Activated T-cell treated with anti-CD3 and anti-CD28 coated beads, Interleukin-2, amount 50 U/mL, for 72 hours (primary cell): Measurements from ENCODE around the gene KCNC4. TPM values are rescaled to one million over a fixed set of nuclear protein-coding genes. Genes with fewer than 3 reads are reported as not detected.

Experiments
- ATAC-seq, 2 donors: fragments of 150-1000 bp; cut with Tn5 transposase; replicated peaks in 1 of 2; 2 replicates each; pipeline ENCODE4 v1.10.0; 2021; ENCODE audit warnings: moderate library complexity in 2 of 2, mild to moderate bottlenecking in 1 of 2
- DNase-seq, 2 donors: peaks; one replicate each; pipeline ENCODE4 v3.0.0; 2021 to 2022; ENCODE audit warnings: mixed read lengths in 1 of 2
- H3K27ac Mint-ChIP-seq: one replicate; pipeline ENCODE4 v1.8.0; 2022; ENCODE audit warnings: mild to moderate bottlenecking, moderate library complexity, mixed read lengths
- H3K27me3 Mint-ChIP-seq: one replicate; pipeline ENCODE4 v1.8.0; 2022; ENCODE audit warnings: low read depth, mixed read lengths
- H3K36me3 Mint-ChIP-seq, 2 donors: one replicate each; pipeline ENCODE4 v1.8.0; 2022; ENCODE audit warnings: mixed read lengths in 2 of 2, mild to moderate bottlenecking in 1 of 2; ENCODE audit not compliant: insufficient read depth in 2 of 2
- H3K4me1 Mint-ChIP-seq: one replicate; pipeline ENCODE4 v1.8.0; 2022; ENCODE audit warnings: low read depth, mixed read lengths
- H3K4me3 Mint-ChIP-seq, 2 donors: one replicate each; pipeline ENCODE4 v1.8.0; 2022; ENCODE audit warnings: mild to moderate bottlenecking in 2 of 2, mixed read lengths in 2 of 2, moderate library complexity in 2 of 2
- H3K9me3 Mint-ChIP-seq, 2 donors: one replicate each; pipeline ENCODE4 v1.8.0; 2022; ENCODE audit warnings: mixed read lengths in 2 of 2
- total RNA-seq, 2 donors: library from RNA; stranded (reverse); gene quantifications; one replicate each; pipeline ENCODE4 v1.2.3, GENCODE V29; 2022

KCNC4 gene
- total RNA-seq, 2 donors from 2014 or later = 19.8 to 28.9 TPM

- Mint-ChIP-seq H3K36me3 (peaks cover 0 to 2% of the 10 kb centered on the region in 2 donors), H3K4me1 (peaks cover 10% of the 10 kb centered on the region), H3K27ac (no peak overlapping the region), H3K27me3 (no peaks in the 10 kb centered on the region), H3K9me3 (no peaks in the 10 kb centered on the region), H3K4me3 (no peak overlapping the region)
- DNase-seq (no peak), ATAC-seq (no peak)
Measured at GRCh38 chr1:110248746-110249145, 38.6 kb downstream of the KCNC4 start.

DNA sequence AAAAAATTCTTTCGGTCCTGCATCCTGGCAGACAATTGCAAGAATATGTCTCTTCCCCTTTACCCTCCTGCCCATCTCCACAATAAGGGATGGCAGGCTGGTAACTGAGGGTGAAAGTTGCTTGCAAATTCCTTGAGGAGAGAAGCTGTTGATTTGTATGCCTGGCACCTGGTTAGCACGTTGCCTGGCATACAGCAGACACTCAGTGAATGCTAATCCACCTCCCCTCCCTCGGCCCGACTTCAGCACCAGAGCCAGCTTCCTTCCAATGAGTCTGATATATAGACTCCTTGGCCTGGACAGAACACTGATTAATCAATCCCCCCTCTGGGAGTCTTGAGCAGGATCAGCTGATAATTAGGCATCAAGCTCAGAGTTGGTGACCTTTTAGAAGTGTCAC is 39.1 kb downstream of the KCNC4 start:
- Mint-ChIP-seq H3K27ac (no peak overlapping the region), H3K36me3 (peaks cover 0 to 2% of the 10 kb centered on the region in 2 donors), H3K4me3 (no peak overlapping the region), H3K4me1 (peaks cover 4% of the 10 kb centered on the region), H3K9me3 (no peaks in the 10 kb centered on the region), H3K27me3 (no peaks in the 10 kb centered on the region)
- no peak for ATAC-seq
- DNase-seq = no peak

DNA sequence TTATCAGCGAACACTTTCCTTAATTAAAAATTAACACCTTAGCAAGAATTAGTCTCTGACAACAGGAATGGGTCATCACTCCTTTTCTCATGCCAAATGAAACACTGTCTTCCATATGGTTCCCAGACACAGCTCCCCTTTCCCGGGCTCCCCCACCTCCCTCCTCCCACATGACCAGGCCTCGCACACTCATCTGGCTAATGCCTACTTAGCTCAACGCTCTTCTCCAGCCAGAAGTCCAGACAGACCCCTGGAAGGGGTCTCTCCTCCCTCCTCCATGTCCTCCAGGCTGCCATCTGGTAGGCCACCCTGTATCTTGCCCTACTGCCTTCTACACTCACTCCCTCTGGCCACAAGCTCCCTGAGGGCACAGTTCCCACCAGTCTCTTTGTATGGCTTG is 39.9 kb downstream of the KCNC4 start:
- Mint-ChIP-seq H3K27me3 (no peaks in the 10 kb centered on the region), H3K27ac (no peak overlapping the region), H3K36me3 (peaks cover 0 to 2% of the 10 kb centered on the region in 2 donors), H3K4me3 (no peak overlapping the region), H3K4me1 (no peaks in the 10 kb centered on the region), H3K9me3 (no peaks in the 10 kb centered on the region)
- DNase-seq (no peak), ATAC-seq (no peak)

DNA sequence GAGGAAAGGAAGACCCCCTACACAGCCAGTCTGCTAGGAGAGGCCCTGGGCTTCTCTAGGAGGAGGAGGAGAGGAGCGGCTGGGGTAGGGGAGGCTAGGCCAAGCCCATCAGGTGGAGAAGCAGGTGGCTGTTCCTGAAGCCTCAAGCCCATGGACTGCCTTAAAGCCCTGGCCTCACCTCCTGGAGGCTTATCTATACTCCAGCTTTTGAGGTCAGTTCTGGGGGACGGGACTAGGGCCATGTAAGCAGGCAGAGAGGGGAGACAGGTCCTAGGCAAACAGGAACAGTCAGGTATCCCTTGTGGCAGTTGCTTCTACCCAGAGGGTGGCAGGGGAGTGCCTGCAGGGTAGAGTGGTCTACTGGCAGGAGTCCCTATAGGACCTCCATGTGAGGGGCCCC is 40.6 kb downstream of the KCNC4 start:
- no peaks in the 10 kb centered on the region for H3K9me3 Mint-ChIP-seq
- ATAC-seq = no peak
- H3K27ac Mint-ChIP-seq = no peak overlapping the region
- DNase-seq = no peak
- H3K27me3 Mint-ChIP-seq = no peaks in the 10 kb centered on the region
- no peaks in the 10 kb centered on the region for H3K4me1 Mint-ChIP-seq
- no peak overlapping the region for H3K4me3 Mint-ChIP-seq
- H3K36me3 Mint-ChIP-seq = peaks cover 0 to 2% of the 10 kb centered on the region in 2 donors

DNA sequence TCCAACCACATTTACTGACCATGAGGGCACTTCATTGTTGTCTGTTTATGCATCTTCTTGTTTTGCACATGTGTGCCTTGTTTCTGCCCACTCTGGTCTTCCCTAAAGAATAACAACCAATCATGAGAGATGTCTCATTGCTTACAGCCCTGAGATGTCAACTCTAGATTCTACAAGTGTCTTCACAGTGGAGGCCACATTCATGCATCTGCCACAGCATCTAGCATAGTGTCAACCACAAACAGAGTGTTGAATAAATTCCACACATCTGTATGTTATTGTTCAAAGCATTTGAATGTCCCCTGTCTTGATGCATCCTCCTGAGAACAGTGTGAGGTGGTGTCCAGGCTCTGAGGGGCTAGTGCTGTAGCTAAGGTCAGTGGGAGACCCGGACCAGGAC is 43.1 kb downstream of the KCNC4 start:
- ATAC-seq (no peak), DNase-seq (no peak)
- Mint-ChIP-seq H3K27me3 (no peaks in the 10 kb centered on the region), H3K4me3 (no peak overlapping the region), H3K27ac (no peak overlapping the region), H3K9me3 (no peaks in the 10 kb centered on the region), H3K36me3 (peaks cover 0 to 2% of the 10 kb centered on the region in 2 donors), H3K4me1 (no peaks in the 10 kb centered on the region)

- Mint-ChIP-seq H3K36me3 (peaks cover 0 to 2% of the 10 kb centered on the region in 2 donors), H3K9me3 (no peaks in the 10 kb centered on the region), H3K4me3 (no peak overlapping the region), H3K27me3 (peaks cover 5% of the 10 kb centered on the region), H3K27ac (no peak overlapping the region), H3K4me1 (no peaks in the 10 kb centered on the region)
- DNase-seq = no peak
- ATAC-seq = no peak
Measured at GRCh38 chr1:110254604-110255391, 44.7 kb downstream of the KCNC4 start.

GRCh38 chr1:110255392-110255787 is 45.3 kb downstream of the KCNC4 start:
- Mint-ChIP-seq H3K36me3 (peaks cover 0 to 2% of the 10 kb centered on the region in 2 donors), H3K27ac (no peak overlapping the region), H3K27me3 (peaks cover 11% of the 10 kb centered on the region), H3K9me3 (no peaks in the 10 kb centered on the region), H3K4me1 (no peaks in the 10 kb centered on the region), H3K4me3 (no peak overlapping the region)
- DNase-seq = no peak
- no peak for ATAC-seq

GRCh38 chr1:110258734-110259133 is 48.6 kb downstream of the KCNC4 start:
- H3K27me3 Mint-ChIP-seq = peaks cover 20% of the 10 kb centered on the region
- no peak overlapping the region for H3K27ac Mint-ChIP-seq
- ATAC-seq (no peak), DNase-seq (no peak)
- H3K4me3 Mint-ChIP-seq = no peak overlapping the region
- H3K9me3 Mint-ChIP-seq = no peaks in the 10 kb centered on the region
- no peaks in the 10 kb centered on the region for H3K36me3 Mint-ChIP-seq
- peaks cover 10% of the 10 kb centered on the region for H3K4me1 Mint-ChIP-seq

DNA sequence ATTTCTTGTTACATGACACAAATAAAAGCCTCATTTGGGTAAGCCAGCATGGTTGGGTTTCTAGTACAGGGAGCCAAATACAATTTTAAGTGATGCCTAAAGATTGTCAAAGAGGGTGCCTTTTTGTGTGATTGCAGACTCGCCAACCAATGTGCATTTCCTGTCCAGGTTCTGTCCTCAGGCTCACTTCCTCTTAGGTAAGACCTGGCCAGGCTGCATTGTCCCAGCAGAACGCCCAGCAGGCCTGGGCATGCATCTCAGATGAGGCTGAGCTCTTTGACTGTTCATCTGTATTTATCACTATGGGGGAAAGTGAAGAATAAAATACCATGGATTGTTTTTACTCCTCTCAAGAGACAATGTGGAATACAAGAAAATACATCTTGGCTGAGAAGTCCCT is 49.7 kb downstream of the KCNC4 start:
- H3K27ac Mint-ChIP-seq = no peak overlapping the region
- no peaks in the 10 kb centered on the region for H3K9me3 Mint-ChIP-seq
- no peak for ATAC-seq
- peaks cover 10% of the 10 kb centered on the region for H3K4me1 Mint-ChIP-seq
- H3K27me3 Mint-ChIP-seq = peaks cover 20% of the 10 kb centered on the region
- no peak overlapping the region for H3K4me3 Mint-ChIP-seq
- H3K36me3 Mint-ChIP-seq = no peaks in the 10 kb centered on the region
- DNase-seq = no peak

Other genes with a start within 250 kb of the KCNC4 start
- 100 to 1,000 TPM in 1 of 2 donors, 10 to 100 TPM in 1; 87.0 to 101 TPM for gene AHCYL1, start 225.5 kb upstream of the KCNC4 start, total RNA-seq
- 10 to 100 TPM; 35.8 to 41.0 TPM for gene STRIP1, start 175.7 kb upstream of the KCNC4 start, total RNA-seq
- gene ALX3, start 139.6 kb upstream of the KCNC4 start, total RNA-seq = not detected
- not detected for gene UBL4B, start 97.9 kb upstream of the KCNC4 start, total RNA-seq
- under 1 TPM; 0.31 to 0.53 TPM for gene SLC6A17, start 59.8 kb upstream of the KCNC4 start, total RNA-seq
- 10 to 100 TPM; 75.0 to 77.8 TPM for gene RBM15, start 129.1 kb downstream of the KCNC4 start, total RNA-seq
- gene SLC16A4, start 180.7 kb downstream of the KCNC4 start, total RNA-seq = under 1 TPM; 0.44 to 0.58 TPM
- gene LAMTOR5, start 197.4 kb downstream of the KCNC4 start, total RNA-seq = 100 to 1,000 TPM in 1 of 2 donors, 10 to 100 TPM in 1; 89.2 to 101 TPM
- gene PROK1, start 240.8 kb downstream of the KCNC4 start, total RNA-seq = under 1 TPM in 1 of 2 donors, not detected in 1; 0.17 TPM